Prostate gland (tissue), 2 donors: Measurements from ENCODE around the gene PSMB3.

ENCODE experiments used
- CTCF ChIP-seq, 4 experiments: fragments of 200-600 bp in 2 of 4; fragments of 450-650 bp in 2 of 4; sonication (generic) in 2 of 4; IDR thresholded peaks; 1 replicate in 3 of 4; 2 replicates in 1 of 4; pipeline ENCODE4 v1.5.1; 2016 to 2019; ENCODE audit warnings: antibody characterized with exemption in 4 of 4, mild to moderate bottlenecking in 2 of 4, moderate library complexity in 2 of 4
- POLR2A ChIP-seq: fragments of 450-650 bp; IDR thresholded peaks from one replicate; pipeline ENCODE4 v1.6.1; 2016; ENCODE audit warnings: antibody characterized with exemption, mild to moderate bottlenecking
- POLR2AphosphoS5 ChIP-seq: sonication (generic); formaldehyde crosslinking; IDR thresholded peaks from one replicate; pipeline ENCODE4 v1.6.1; 2017; ENCODE audit warnings: antibody characterized with exemption

GRCh38 chr17:38717139-38717745, 35.3 kb upstream of the PSMB3 start:
- no peak for TF ChIP-seq CTCF (IDR thresholded peaks at IDR 0.05)
- no peak for TF ChIP-seq POLR2A
- TF ChIP-seq POLR2AphosphoS5, result no peak
